MM.1S (cell line): ENCODE results near the gene LRRC25.

Experiments used
- DNase-seq: peaks from one replicate; pipeline ENCODE4 v3.0.0-alpha.2; 2015
- H2AFZ ChIP-seq: fragments of 300-600 bp; sonication (generic); 2 replicates; pipeline ENCODE4 v1.6.0; 2016; ENCODE audit warnings: antibody characterized with exemption, low read length
- H3F3A ChIP-seq: fragments of 300-600 bp; sonication (generic); 2 replicates; pipeline ENCODE4 v1.6.1; 2016; ENCODE audit warnings: mild to moderate bottlenecking, antibody characterized with exemption, low read length, moderate library complexity, mixed read lengths; ENCODE audit not compliant: insufficient read depth
- H3K27ac ChIP-seq: fragments of 300-600 bp; sonication (generic); 2 replicates; pipeline ENCODE4 v1.5.1; 2016; ENCODE audit warnings: mild to moderate bottlenecking, low read length
- H3K27me3 ChIP-seq: fragments of 300-600 bp; sonication (generic); replicated peaks from 2 replicates; pipeline ENCODE4 v1.6.0; 2016; ENCODE audit warnings: low read length; ENCODE audit not compliant: insufficient read depth
- H3K36me3 ChIP-seq: fragments of 300-600 bp; sonication (generic); replicated peaks from 2 replicates; pipeline ENCODE4 v1.6.1; 2016; ENCODE audit warnings: mild to moderate bottlenecking, low read length, mixed read lengths; ENCODE audit not compliant: insufficient read depth
- H3K4me1 ChIP-seq: fragments of 300-600 bp; sonication (generic); 2 replicates; pipeline ENCODE4 v1.6.1; 2016; ENCODE audit warnings: low read length, mixed read lengths
- H3K4me2 ChIP-seq: fragments of 300-600 bp; sonication (generic); 2 replicates; pipeline ENCODE4 v1.6.0; 2016; ENCODE audit warnings: low read depth, low read length
- H3K4me3 ChIP-seq: fragments of 300-600 bp; sonication (generic); 2 replicates; pipeline ENCODE4 v1.5.1; 2016; ENCODE audit warnings: low read length, mixed read lengths
- H3K79me2 ChIP-seq: fragments of 300-600 bp; sonication (generic); 2 replicates; pipeline ENCODE4 v1.6.1; 2016; ENCODE audit warnings: mixed run types, low read length, mixed read lengths
- H3K9ac ChIP-seq: fragments of 300-600 bp; sonication (generic); 2 replicates; pipeline ENCODE4 v1.6.1; 2016; ENCODE audit warnings: low read length, mixed read lengths
- H3K9me2 ChIP-seq: fragments of 300-600 bp; sonication (generic); replicated peaks from 2 replicates; pipeline ENCODE4 v1.6.1; 2016; ENCODE audit warnings: mild to moderate bottlenecking, low read length, mixed read lengths; ENCODE audit not compliant: insufficient read depth
- H3K9me3 ChIP-seq: fragments of 300-600 bp; sonication (generic); replicated peaks from 2 replicates; pipeline ENCODE4 v1.6.1; 2016; ENCODE audit warnings: mild to moderate bottlenecking, low read length, mixed read lengths; ENCODE audit not compliant: insufficient read depth
- H4K20me1 ChIP-seq: fragments of 300-600 bp; sonication (generic); 2 replicates; pipeline ENCODE4 v1.6.1; 2016; ENCODE audit warnings: mild to moderate bottlenecking, low read length, moderate library complexity, mixed read lengths; ENCODE audit not compliant: insufficient read depth
- EZH2 ChIP-seq: fragments of 300-600 bp; sonication (generic); optimal IDR thresholded peaks from 2 replicates; pipeline ENCODE3; 2017; ENCODE audit warnings: low read depth, mild to moderate bottlenecking, antibody characterized with exemption, low read length, mixed read lengths
- EZH2phosphoT487 ChIP-seq: fragments of 300-600 bp; sonication (generic); IDR thresholded peaks from 2 replicates; pipeline ENCODE4 v1.6.1; 2018; ENCODE audit warnings: antibody characterized with exemption, low read length
- TF ChIP-seq, protein P1 (sequence below): fragments of 300-600 bp; sonication (generic); IDR thresholded peaks from 2 replicates; pipeline ENCODE4 v1.5.1; 2016; ENCODE audit warnings: antibody characterized with exemption, low read length, mixed read lengths

Gene LRRC25

DNA sequence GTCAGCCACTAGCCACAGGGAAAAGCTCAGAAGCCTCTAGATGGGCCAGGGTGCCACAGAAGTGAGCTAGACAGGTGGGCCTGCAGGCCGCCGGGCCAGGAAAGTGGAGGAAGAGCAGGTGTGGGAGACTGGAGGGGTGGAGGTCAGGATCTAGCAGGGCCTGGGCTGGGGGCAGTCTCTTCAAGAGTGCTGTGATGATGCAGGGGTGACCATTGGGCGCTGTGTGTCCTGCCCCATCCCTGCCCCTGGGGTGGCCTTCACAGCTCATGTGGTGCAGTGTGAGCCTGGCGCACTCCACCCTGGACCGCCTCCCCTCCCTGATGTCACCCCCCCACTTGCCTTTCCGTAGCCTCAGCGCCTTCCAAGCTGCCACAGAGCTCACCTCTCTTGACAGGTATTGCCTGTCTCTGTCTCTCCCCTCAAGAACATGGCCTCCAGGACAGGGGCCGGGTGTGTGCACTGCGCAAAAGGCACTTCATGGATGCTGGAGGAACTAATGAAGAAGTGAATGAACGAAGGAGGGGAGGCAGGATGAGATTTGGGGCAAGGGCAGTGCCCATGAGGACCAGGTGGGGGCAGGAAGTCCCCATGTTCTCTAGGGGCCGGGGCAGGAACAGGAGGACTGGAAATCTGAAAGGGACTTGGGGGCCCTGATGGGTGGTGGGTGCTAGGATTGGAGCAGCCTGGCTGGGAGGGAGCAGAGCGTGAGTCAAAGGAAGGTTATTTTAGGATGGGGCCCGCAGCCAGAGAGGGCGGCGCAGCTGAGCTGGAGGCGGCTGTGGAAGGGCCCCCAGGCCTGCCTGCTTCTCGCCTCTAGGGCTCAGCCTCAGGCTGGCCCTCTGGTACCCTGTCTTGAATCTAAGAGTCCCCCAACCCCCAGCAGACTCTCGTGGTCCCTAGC lies 28.3 kb upstream of the LRRC25 start:
- H3K27me3 ChIP-seq = no peaks in the 10 kb centered on the region
- H3K9ac ChIP-seq = no peak overlapping the region
- no peak overlapping the region for H3K4me2 ChIP-seq
- no peaks in the 10 kb centered on the region for H3K9me3 ChIP-seq
- H3K4me3 ChIP-seq = no peak overlapping the region
- no peak for DNase-seq
- H3K36me3 ChIP-seq = no peaks in the 10 kb centered on the region
- H3F3A ChIP-seq = no peaks in the 10 kb centered on the region
- no peaks in the 10 kb centered on the region for H3K79me2 ChIP-seq
- no peak overlapping the region for H3K27ac ChIP-seq
- no peak overlapping the region for H2AFZ ChIP-seq
- TF ChIP-seq EZH2 = no peak
- no peak for TF ChIP-seq EZH2phosphoT487
- TF ChIP-seq, protein P1, sequence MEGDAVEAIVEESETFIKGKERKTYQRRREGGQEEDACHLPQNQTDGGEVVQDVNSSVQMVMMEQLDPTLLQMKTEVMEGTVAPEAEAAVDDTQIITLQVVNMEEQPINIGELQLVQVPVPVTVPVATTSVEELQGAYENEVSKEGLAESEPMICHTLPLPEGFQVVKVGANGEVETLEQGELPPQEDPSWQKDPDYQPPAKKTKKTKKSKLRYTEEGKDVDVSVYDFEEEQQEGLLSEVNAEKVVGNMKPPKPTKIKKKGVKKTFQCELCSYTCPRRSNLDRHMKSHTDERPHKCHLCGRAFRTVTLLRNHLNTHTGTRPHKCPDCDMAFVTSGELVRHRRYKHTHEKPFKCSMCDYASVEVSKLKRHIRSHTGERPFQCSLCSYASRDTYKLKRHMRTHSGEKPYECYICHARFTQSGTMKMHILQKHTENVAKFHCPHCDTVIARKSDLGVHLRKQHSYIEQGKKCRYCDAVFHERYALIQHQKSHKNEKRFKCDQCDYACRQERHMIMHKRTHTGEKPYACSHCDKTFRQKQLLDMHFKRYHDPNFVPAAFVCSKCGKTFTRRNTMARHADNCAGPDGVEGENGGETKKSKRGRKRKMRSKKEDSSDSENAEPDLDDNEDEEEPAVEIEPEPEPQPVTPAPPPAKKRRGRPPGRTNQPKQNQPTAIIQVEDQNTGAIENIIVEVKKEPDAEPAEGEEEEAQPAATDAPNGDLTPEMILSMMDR = no peak
- H3K4me1 ChIP-seq = peaks cover 4% of the 10 kb centered on the region; the same call in 1 of the 2 replicates
- no peaks in the 10 kb centered on the region for H3K9me2 ChIP-seq
- no peaks in the 10 kb centered on the region for H4K20me1 ChIP-seq

GRCh38 chr19:18424890-18425514 lies 27.6 kb upstream of the LRRC25 start:
- Histone ChIP-seq H3F3A (no peaks in the 10 kb centered on the region), H3K36me3 (no peaks in the 10 kb centered on the region), H3K27ac (no peak overlapping the region), H3K79me2 (no peaks in the 10 kb centered on the region), H3K9ac (no peak overlapping the region), H3K4me2 (no peak overlapping the region), H3K4me1 (peaks cover 4% of the 10 kb centered on the region; the same call in 1 of the 2 replicates), H3K9me2 (no peaks in the 10 kb centered on the region), H4K20me1 (no peaks in the 10 kb centered on the region), H3K9me3 (no peaks in the 10 kb centered on the region), H3K27me3 (no peaks in the 10 kb centered on the region), H2AFZ (no peak overlapping the region), H3K4me3 (no peak overlapping the region)
- no peak for DNase-seq
- TF ChIP-seq EZH2 (no peak), EZH2phosphoT487 (no peak)
- TF ChIP-seq, protein P1 = no peak

DNA sequence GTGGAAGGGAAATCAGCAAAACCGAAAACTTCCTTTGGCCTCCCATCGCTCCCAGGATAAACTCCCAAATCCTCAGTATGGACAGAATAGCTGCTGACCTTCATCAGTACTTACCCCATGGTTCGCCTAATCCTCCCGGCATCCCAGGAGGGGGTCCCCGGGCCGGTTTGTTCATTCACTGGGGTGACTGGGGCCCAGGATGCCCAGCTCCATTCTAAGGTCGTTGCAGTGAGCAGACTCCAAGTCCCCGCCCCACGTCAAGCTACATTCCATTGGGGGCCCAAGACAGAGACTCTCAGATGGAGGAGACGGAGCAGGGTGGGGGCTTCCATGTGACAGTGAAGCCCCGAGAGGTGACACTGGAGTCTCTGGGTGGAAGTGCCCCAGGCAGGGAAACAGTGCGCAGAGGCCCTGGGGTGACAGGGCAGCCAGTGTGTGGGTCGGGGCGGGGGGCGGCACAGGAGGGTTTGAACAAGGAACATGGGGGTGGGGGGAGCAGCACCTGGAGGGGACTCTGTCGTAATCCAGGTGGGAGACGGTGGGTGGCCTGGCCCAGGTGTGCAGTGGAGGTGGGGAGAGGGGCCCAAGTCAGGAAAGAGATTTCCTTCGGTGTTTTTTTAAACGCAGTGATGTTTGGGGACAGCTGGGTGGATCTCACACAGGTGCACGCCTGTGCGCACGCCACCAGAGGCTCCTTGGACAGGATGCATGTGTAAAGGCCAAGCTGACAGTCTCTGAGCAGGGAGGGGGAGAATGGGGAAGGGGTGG lies 26.9 kb upstream of the LRRC25 start:
- Histone ChIP-seq H3K4me1 (no peaks in the 10 kb centered on the region), H3K9me2 (no peaks in the 10 kb centered on the region), H3K9me3 (no peaks in the 10 kb centered on the region), H4K20me1 (no peaks in the 10 kb centered on the region), H3K36me3 (no peaks in the 10 kb centered on the region), H3K27ac (no peak overlapping the region), H3K4me3 (no peak overlapping the region), H2AFZ (no peak overlapping the region), H3F3A (no peaks in the 10 kb centered on the region), H3K9ac (no peak overlapping the region), H3K4me2 (no peak overlapping the region), H3K27me3 (no peaks in the 10 kb centered on the region), H3K79me2 (no peaks in the 10 kb centered on the region)
- TF ChIP-seq EZH2 (no peak), EZH2phosphoT487 (no peak)
- TF ChIP-seq, protein P1 = no peak
- DNase-seq = no peak
